Activated T-cell treated with anti-CD3 and anti-CD28 coated beads, Interleukin-2, amount 50 U/mL, for 24 hours (primary cell): ENCODE results near the gene SETBP1.

Experiments
- DNase-seq: peaks from one replicate; pipeline ENCODE4 v3.0.0-alpha.2; 2020
- H3K27ac Mint-ChIP-seq: 2 replicates; pipeline ENCODE4 v1.8.0; 2020; ENCODE audit warnings: mild to moderate bottlenecking, mixed read lengths
- H3K27me3 Mint-ChIP-seq: 2 replicates; pipeline ENCODE4 v1.8.0; 2020; ENCODE audit warnings: mixed read lengths
- H3K36me3 Mint-ChIP-seq: 2 replicates; pipeline ENCODE4 v1.8.0; 2020; ENCODE audit warnings: low read depth, mixed read lengths
- H3K4me1 Mint-ChIP-seq: 2 replicates; pipeline ENCODE4 v1.8.0; 2020; ENCODE audit warnings: low read depth, mixed read lengths
- H3K4me3 Mint-ChIP-seq: 2 replicates; pipeline ENCODE4 v1.8.0; 2020; ENCODE audit warnings: mild to moderate bottlenecking, moderate library complexity, mixed read lengths
- H3K9me3 Mint-ChIP-seq: 2 replicates; pipeline ENCODE4 v1.8.0; 2020; ENCODE audit warnings: mixed read lengths

The SETBP1 gene

GRCh38 chr18:44668270-44668975, 12.3 kb upstream of the SETBP1 start:
- no peak overlapping the region for H3K4me3 Mint-ChIP-seq

GRCh38 chr18:44671914-44672313, 8.8 kb upstream of the SETBP1 start:
- no peak overlapping the region for H3K4me3 Mint-ChIP-seq
- H3K4me1 Mint-ChIP-seq, result no peaks in the 10 kb centered on the region
- H3K36me3 Mint-ChIP-seq, result no peaks in the 10 kb centered on the region
- no peak overlapping the region for H3K27ac Mint-ChIP-seq
- DNase-seq, result no peak
- H3K27me3 Mint-ChIP-seq, result peaks cover 64% of the 10 kb centered on the region
- H3K9me3 Mint-ChIP-seq, result no peaks in the 10 kb centered on the region

More at GRCh38 chr18:44668270-44668975, 12.3 kb upstream of the SETBP1 start:
- Mint-ChIP-seq H3K4me1 (no peaks in the 10 kb centered on the region), H3K9me3 (no peaks in the 10 kb centered on the region), H3K27me3 (peaks cover 46% of the 10 kb centered on the region), H3K27ac (no peak overlapping the region), H3K36me3 (no peaks in the 10 kb centered on the region)
- no peak for DNase-seq

GRCh38 chr18:44672506-44672905, 8.2 kb upstream of the SETBP1 start:
- H3K9me3 Mint-ChIP-seq, result no peaks in the 10 kb centered on the region
- no peaks in the 10 kb centered on the region for H3K36me3 Mint-ChIP-seq
- H3K27me3 Mint-ChIP-seq, result peaks cover 62% of the 10 kb centered on the region
- DNase-seq, result no peak
- no peak overlapping the region for H3K27ac Mint-ChIP-seq
- H3K4me1 Mint-ChIP-seq, result no peaks in the 10 kb centered on the region
- no peak overlapping the region for H3K4me3 Mint-ChIP-seq

- peaks cover 64% of the 10 kb centered on the region for H3K27me3 Mint-ChIP-seq
- no peak overlapping the region for H3K27ac Mint-ChIP-seq
- H3K4me3 Mint-ChIP-seq, result no peak overlapping the region
- H3K4me1 Mint-ChIP-seq, result peaks cover 5% of the 10 kb centered on the region
- no peaks in the 10 kb centered on the region for H3K36me3 Mint-ChIP-seq
- H3K9me3 Mint-ChIP-seq, result no peaks in the 10 kb centered on the region
- DNase-seq, result no peak
These were observed 7.3 kb upstream of the SETBP1 start for GRCh38 chr18:44673256-44673880.

GRCh38 chr18:44677933-44678332, 2.8 kb upstream of the SETBP1 start:
- no peak for DNase-seq
- H3K4me3 Mint-ChIP-seq, result no peak overlapping the region
- peaks cover 8% of the 10 kb centered on the region for H3K4me1 Mint-ChIP-seq
- peaks cover 2% of the 10 kb centered on the region for H3K36me3 Mint-ChIP-seq
- H3K27me3 Mint-ChIP-seq, result peaks cover 40% of the 10 kb centered on the region
- no peaks in the 10 kb centered on the region for H3K9me3 Mint-ChIP-seq
- H3K27ac Mint-ChIP-seq, result no peak overlapping the region

GRCh38 chr18:44678725-44679055, 2.0 kb upstream of the SETBP1 start:
- Mint-ChIP-seq H3K36me3 (peaks cover 2% of the 10 kb centered on the region), H3K9me3 (no peaks in the 10 kb centered on the region), H3K4me1 (peaks cover 8% of the 10 kb centered on the region), H3K27ac (no peak overlapping the region), H3K27me3 (peaks cover 37% of the 10 kb centered on the region), H3K4me3 (peak overlapping the region; percentile 62)
- no peak for DNase-seq

- H3K9me3 Mint-ChIP-seq, result no peaks in the 10 kb centered on the region
- H3K4me1 Mint-ChIP-seq, result peaks cover 8% of the 10 kb centered on the region
- H3K36me3 Mint-ChIP-seq, result peaks cover 2% of the 10 kb centered on the region
- H3K4me3 Mint-ChIP-seq, result peak overlapping the region; percentile 62
- H3K27me3 Mint-ChIP-seq, result peaks cover 32% of the 10 kb centered on the region
- H3K27ac Mint-ChIP-seq, result no peak overlapping the region
- peak; percentile 85 for DNase-seq
These were observed 1.4 kb upstream of the SETBP1 start for GRCh38 chr18:44679056-44679913.

- peaks cover 31% of the 10 kb centered on the region for H3K27me3 Mint-ChIP-seq
- peaks cover 8% of the 10 kb centered on the region for H3K4me1 Mint-ChIP-seq
- no peaks in the 10 kb centered on the region for H3K9me3 Mint-ChIP-seq
- peak overlapping the region; percentile 83 for H3K27ac Mint-ChIP-seq
- peak; percentile 59 for DNase-seq
- H3K36me3 Mint-ChIP-seq, result peaks cover 2% of the 10 kb centered on the region
- H3K4me3 Mint-ChIP-seq, result no peak overlapping the region
These were observed 795 bp upstream of the SETBP1 start for GRCh38 chr18:44679914-44680272.

GRCh38 chr18:44681076-44681970, 635 bp downstream of the SETBP1 start:
- no peak for DNase-seq
- peaks cover 32% of the 10 kb centered on the region for H3K27me3 Mint-ChIP-seq
- peaks cover 2% of the 10 kb centered on the region for H3K36me3 Mint-ChIP-seq
- no peak overlapping the region for H3K4me3 Mint-ChIP-seq
- peaks cover 8% of the 10 kb centered on the region for H3K4me1 Mint-ChIP-seq
- H3K27ac Mint-ChIP-seq, result peak overlapping the region; percentile 77
- no peaks in the 10 kb centered on the region for H3K9me3 Mint-ChIP-seq

GRCh38 chr18:44682201-44682870, 1.6 kb downstream of the SETBP1 start:
- Mint-ChIP-seq H3K4me3 (no peak overlapping the region), H3K27ac (no peak overlapping the region), H3K9me3 (no peaks in the 10 kb centered on the region), H3K27me3 (peaks cover 37% of the 10 kb centered on the region), H3K36me3 (peaks cover 2% of the 10 kb centered on the region), H3K4me1 (peaks cover 8% of the 10 kb centered on the region)
- DNase-seq, result no peak

- peaks cover 8% of the 10 kb centered on the region for H3K4me1 Mint-ChIP-seq
- no peaks in the 10 kb centered on the region for H3K9me3 Mint-ChIP-seq
- DNase-seq, result no peak
- peaks cover 2% of the 10 kb centered on the region for H3K36me3 Mint-ChIP-seq
- peaks cover 36% of the 10 kb centered on the region for H3K27me3 Mint-ChIP-seq
- no peak overlapping the region for H3K27ac Mint-ChIP-seq
- no peak overlapping the region for H3K4me3 Mint-ChIP-seq
These were observed 2.2 kb downstream of the SETBP1 start for GRCh38 chr18:44682871-44683221.

GRCh38 chr18:44683556-44683955, 2.9 kb downstream of the SETBP1 start:
- Mint-ChIP-seq H3K36me3 (peaks cover 2% of the 10 kb centered on the region), H3K27me3 (peaks cover 29% of the 10 kb centered on the region), H3K9me3 (no peaks in the 10 kb centered on the region), H3K4me1 (peaks cover 2% of the 10 kb centered on the region), H3K4me3 (no peak overlapping the region), H3K27ac (no peak overlapping the region)
- DNase-seq, result no peak

GRCh38 chr18:44685296-44685695, 4.6 kb downstream of the SETBP1 start:
- Mint-ChIP-seq H3K27me3 (peaks cover 35% of the 10 kb centered on the region), H3K27ac (no peak overlapping the region), H3K4me3 (no peak overlapping the region), H3K9me3 (no peaks in the 10 kb centered on the region), H3K4me1 (no peaks in the 10 kb centered on the region), H3K36me3 (peaks cover 2% of the 10 kb centered on the region)
- no peak for DNase-seq

GRCh38 chr18:44686156-44686555, 5.5 kb downstream of the SETBP1 start:
- no peaks in the 10 kb centered on the region for H3K4me1 Mint-ChIP-seq
- peaks cover 39% of the 10 kb centered on the region for H3K27me3 Mint-ChIP-seq
- H3K27ac Mint-ChIP-seq, result no peak overlapping the region
- no peak overlapping the region for H3K4me3 Mint-ChIP-seq
- H3K9me3 Mint-ChIP-seq, result no peaks in the 10 kb centered on the region
- no peak for DNase-seq
- no peaks in the 10 kb centered on the region for H3K36me3 Mint-ChIP-seq
